T-helper 2 cell treated with Interferon-gamma antibody and Interleukin-4, amounts not matched to agents 5 μg/mL and 100 μg/mL, for 36 hours (primary cell): ENCODE results near the gene DNAH10.

ENCODE experiments used
- DNase-seq: peaks from one replicate; pipeline ENCODE4 v3.0.0; 2021; ENCODE audit warnings: low spot score
- H3K27ac Mint-ChIP-seq: one replicate; pipeline ENCODE4 v1.8.0; 2021; ENCODE audit warnings: mild to moderate bottlenecking, mixed read lengths
- H3K27me3 Mint-ChIP-seq: one replicate; pipeline ENCODE4 v1.8.0; 2021; ENCODE audit warnings: low read depth, mixed read lengths
- H3K36me3 Mint-ChIP-seq: one replicate; pipeline ENCODE4 v1.8.0; 2021; ENCODE audit warnings: low read depth, mixed read lengths
- H3K4me1 Mint-ChIP-seq: one replicate; pipeline ENCODE4 v1.8.0; 2021; ENCODE audit warnings: low read depth, mixed read lengths
- H3K4me3 Mint-ChIP-seq: one replicate; pipeline ENCODE4 v1.8.0; 2022; ENCODE audit warnings: mild to moderate bottlenecking, moderate library complexity, mixed read lengths
- H3K9me3 Mint-ChIP-seq: one replicate; pipeline ENCODE4 v1.8.0; 2021; ENCODE audit warnings: mixed read lengths

Gene DNAH10

GRCh38 chr12:123965382-123965781 is 203.3 kb downstream of the DNAH10 start:
- DNase-seq: no peak
- H3K4me1 Mint-ChIP-seq: peaks cover 3% of the 10 kb centered on the region
- H3K27ac Mint-ChIP-seq: no peak overlapping the region
- no peaks in the 10 kb centered on the region for H3K9me3 Mint-ChIP-seq
- no peak overlapping the region for H3K4me3 Mint-ChIP-seq
- H3K27me3 Mint-ChIP-seq: peaks cover 17% of the 10 kb centered on the region
- H3K36me3 Mint-ChIP-seq: peaks cover 3% of the 10 kb centered on the region

- peaks cover 5% of the 10 kb centered on the region for H3K4me1 Mint-ChIP-seq
- H3K27ac Mint-ChIP-seq: no peak overlapping the region
- no peaks in the 10 kb centered on the region for H3K9me3 Mint-ChIP-seq
- no peak overlapping the region for H3K4me3 Mint-ChIP-seq
- H3K36me3 Mint-ChIP-seq: peaks cover 3% of the 10 kb centered on the region
- no peak for DNase-seq
- peaks cover 20% of the 10 kb centered on the region for H3K27me3 Mint-ChIP-seq
Observed at GRCh38 chr12:123966596-123966995, 204.5 kb downstream of the DNAH10 start.

GRCh38 chr12:123967121-123967586 is 205.1 kb downstream of the DNAH10 start:
- peaks cover 21% of the 10 kb centered on the region for H3K27me3 Mint-ChIP-seq
- H3K4me3 Mint-ChIP-seq: no peak overlapping the region
- no peak for DNase-seq
- no peaks in the 10 kb centered on the region for H3K9me3 Mint-ChIP-seq
- H3K27ac Mint-ChIP-seq: no peak overlapping the region
- H3K36me3 Mint-ChIP-seq: peaks cover 4% of the 10 kb centered on the region
- H3K4me1 Mint-ChIP-seq: peaks cover 7% of the 10 kb centered on the region

- Mint-ChIP-seq H3K9me3 (no peaks in the 10 kb centered on the region), H3K27ac (peak overlapping the region; percentile 84), H3K4me3 (peak overlapping the region; percentile 95), H3K4me1 (peaks cover 17% of the 10 kb centered on the region), H3K27me3 (peaks cover 12% of the 10 kb centered on the region), H3K36me3 (peaks cover 19% of the 10 kb centered on the region)
- no peak for DNase-seq
Observed at GRCh38 chr12:123971449-123971769, 209.3 kb downstream of the DNAH10 start.

- DNase-seq: peak; percentile 19
- Mint-ChIP-seq H3K9me3 (no peaks in the 10 kb centered on the region), H3K4me3 (peak overlapping the region; percentile 95), H3K4me1 (peaks cover 17% of the 10 kb centered on the region), H3K27me3 (peaks cover 12% of the 10 kb centered on the region), H3K36me3 (peaks cover 21% of the 10 kb centered on the region), H3K27ac (peak overlapping the region; percentile 84)
Observed at GRCh38 chr12:123971770-123972456, 209.8 kb downstream of the DNAH10 start.

GRCh38 chr12:123972457-123973401 is 210.6 kb downstream of the DNAH10 start, which contains the start of the genes CCDC92 and ZNF664:
TSS of gene CCDC92 (minus strand) at chr12:123972831. CDS start at chr12:123944305, 28,526 bp downstream.
TSS of gene ZNF664 (plus strand) at chr12:123973215. CDS start at chr12:124012145, 38,930 bp downstream.
- Mint-ChIP-seq H3K9me3 (no peaks in the 10 kb centered on the region), H3K36me3 (peaks cover 21% of the 10 kb centered on the region), H3K27ac (peak within 1 kb of the TSS; percentile 84), H3K27me3 (peaks cover 12% of the 10 kb centered on the region), H3K4me3 (peak within 1 kb of the TSS; percentile 95), H3K4me1 (peaks cover 17% of the 10 kb centered on the region)
- DNase-seq: peak; percentile 93

GRCh38 chr12:123973552-123974341 is 211.6 kb downstream of the DNAH10 start:
- Mint-ChIP-seq H3K4me3 (peak overlapping the region; percentile 94), H3K9me3 (no peaks in the 10 kb centered on the region), H3K4me1 (peaks cover 17% of the 10 kb centered on the region), H3K27ac (peak overlapping the region; percentile 83), H3K27me3 (peaks cover 12% of the 10 kb centered on the region), H3K36me3 (peaks cover 20% of the 10 kb centered on the region)
- peak; percentile 25 for DNase-seq

- no peak overlapping the region for H3K27ac Mint-ChIP-seq
- H3K36me3 Mint-ChIP-seq: peaks cover 18% of the 10 kb centered on the region
- peaks cover 3% of the 10 kb centered on the region for H3K27me3 Mint-ChIP-seq
- no peak for DNase-seq
- H3K4me1 Mint-ChIP-seq: peaks cover 14% of the 10 kb centered on the region
- no peak overlapping the region for H3K4me3 Mint-ChIP-seq
- H3K9me3 Mint-ChIP-seq: no peaks in the 10 kb centered on the region
Observed at GRCh38 chr12:123976227-123976826, 214.2 kb downstream of the DNAH10 start.

GRCh38 chr12:123979566-123979965 is 217.5 kb downstream of the DNAH10 start:
- no peak for DNase-seq
- no peak overlapping the region for H3K27ac Mint-ChIP-seq
- H3K9me3 Mint-ChIP-seq: no peaks in the 10 kb centered on the region
- no peak overlapping the region for H3K4me3 Mint-ChIP-seq
- H3K4me1 Mint-ChIP-seq: peaks cover 9% of the 10 kb centered on the region
- no peaks in the 10 kb centered on the region for H3K27me3 Mint-ChIP-seq
- peaks cover 12% of the 10 kb centered on the region for H3K36me3 Mint-ChIP-seq

DNA sequence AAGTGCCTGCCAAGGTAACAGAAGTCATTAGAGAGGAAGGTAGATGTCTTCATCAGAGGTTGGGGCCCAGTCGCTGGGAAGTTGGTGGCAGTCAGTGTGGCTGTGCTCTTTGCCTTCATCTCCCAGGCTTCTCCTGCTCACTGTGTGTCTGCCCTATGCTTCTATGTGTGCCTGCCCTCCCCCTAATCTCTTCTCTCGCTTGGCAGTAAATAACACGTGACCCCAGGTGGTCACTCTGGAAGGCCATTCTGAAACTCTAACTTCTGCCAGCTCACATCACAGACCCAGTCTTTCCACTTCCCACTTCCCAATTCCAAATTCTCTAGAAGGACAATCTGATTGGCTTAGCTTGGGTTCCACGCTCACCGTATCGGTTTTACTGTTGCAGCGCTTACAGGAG is 220.2 kb downstream of the DNAH10 start:
- Mint-ChIP-seq H3K27me3 (no peaks in the 10 kb centered on the region), H3K9me3 (no peaks in the 10 kb centered on the region), H3K36me3 (peaks cover 2% of the 10 kb centered on the region), H3K27ac (no peak overlapping the region), H3K4me3 (no peak overlapping the region), H3K4me1 (peaks cover 11% of the 10 kb centered on the region)
- DNase-seq: no peak

DNA sequence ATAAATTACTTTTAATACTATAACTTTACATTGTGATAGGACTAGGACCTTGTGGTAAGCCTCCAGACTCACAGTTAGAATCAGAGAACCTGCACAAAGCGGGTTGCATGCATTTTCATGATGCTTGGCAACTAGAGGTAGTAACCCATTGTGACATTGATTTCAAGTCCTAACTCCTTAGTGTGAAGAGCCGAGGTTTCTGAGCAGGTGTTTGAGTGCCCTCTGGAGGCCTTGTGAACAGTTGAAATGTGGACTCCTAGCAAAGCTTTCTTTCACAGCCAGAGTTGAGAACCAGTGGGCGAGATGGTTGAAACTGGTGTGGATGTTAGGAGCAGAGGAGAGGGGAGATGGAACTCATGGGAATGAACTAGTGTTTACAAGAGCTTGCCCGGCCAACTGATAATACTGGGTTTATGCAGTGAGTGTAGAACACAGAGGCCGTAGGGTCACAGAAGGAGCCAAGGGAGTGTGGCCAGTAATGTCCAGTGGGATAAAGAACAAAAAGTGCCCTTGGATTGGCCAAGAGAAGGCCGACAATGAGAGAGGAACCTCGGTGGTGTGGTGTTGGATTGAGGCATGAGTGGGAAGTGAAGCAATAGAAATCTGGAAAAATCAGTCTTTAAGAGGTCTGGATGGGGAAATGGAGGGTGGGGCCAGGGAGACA is 221.9 kb downstream of the DNAH10 start:
- H3K27ac Mint-ChIP-seq: no peak overlapping the region
- H3K9me3 Mint-ChIP-seq: no peaks in the 10 kb centered on the region
- peak; percentile 23 for DNase-seq
- H3K4me1 Mint-ChIP-seq: peaks cover 11% of the 10 kb centered on the region
- H3K36me3 Mint-ChIP-seq: peaks cover 10% of the 10 kb centered on the region
- no peak overlapping the region for H3K4me3 Mint-ChIP-seq
- no peaks in the 10 kb centered on the region for H3K27me3 Mint-ChIP-seq

GRCh38 chr12:123984903-123985302 is 222.8 kb downstream of the DNAH10 start:
- Mint-ChIP-seq H3K27me3 (no peaks in the 10 kb centered on the region), H3K4me1 (peaks cover 11% of the 10 kb centered on the region)

More at GRCh38 chr12:123984903-123985302, 222.8 kb downstream of the DNAH10 start:
- H3K4me3 Mint-ChIP-seq: no peak overlapping the region
- H3K9me3 Mint-ChIP-seq: no peaks in the 10 kb centered on the region
- H3K27ac Mint-ChIP-seq: no peak overlapping the region
- no peak for DNase-seq
- H3K36me3 Mint-ChIP-seq: peaks cover 12% of the 10 kb centered on the region
